GM23338 (cell line): ENCODE measurements around the gene ZAP70. TPM values are rescaled to one million over a fixed set of nuclear protein-coding genes. Genes with fewer than 3 reads are reported as not detected.

Experiments used
- ATAC-seq: fragments of 200-7000 bp; cut with Tn5 transposase; 3 replicates; pipeline ENCODE4 v1.9.1; 2020
- DNase-seq: peaks from one replicate; pipeline ENCODE4 v3.0.0-alpha.2; 2015; ENCODE audit warnings: low spot score
- H2AFZ ChIP-seq: fragments of 200-600 bp; sonication (generic); 2 replicates; pipeline ENCODE4 v1.8.0; 2016; ENCODE audit warnings: antibody characterized with exemption, mild to moderate bottlenecking, moderate library complexity
- H3F3A ChIP-seq: fragments of 200-600 bp; sonication (generic); replicated peaks from 2 replicates; pipeline ENCODE4 v1.8.0; 2017; ENCODE audit warnings: antibody characterized with exemption, mixed run types, low read depth
- H3K27ac ChIP-seq: fragments of 200-600 bp; sonication (generic); 2 replicates; pipeline ENCODE4 v1.6.1; 2016; ENCODE audit warnings: low read depth
- H3K27me3 ChIP-seq: fragments of 200-600 bp; sonication (generic); 2 replicates; pipeline ENCODE4 v1.8.0; 2016; ENCODE audit warnings: mild to moderate bottlenecking, mixed run types, moderate library complexity; ENCODE audit not compliant: insufficient read depth
- H3K36me3 ChIP-seq: fragments of 200-600 bp; sonication (generic); 2 replicates; pipeline ENCODE4 v1.8.0; 2016; ENCODE audit warnings: mild to moderate bottlenecking; ENCODE audit not compliant: insufficient read depth
- H3K4me1 ChIP-seq: fragments of 200-600 bp; sonication (generic); 2 replicates; pipeline ENCODE4 v1.8.0; 2016; ENCODE audit warnings: mild to moderate bottlenecking, moderate library complexity; ENCODE audit not compliant: insufficient read depth
- H3K4me2 ChIP-seq: fragments of 200-600 bp; sonication (generic); 2 replicates; pipeline ENCODE4 v1.7.1; 2017; ENCODE audit warnings: mixed run types
- H3K4me3 ChIP-seq: fragments of 200-600 bp; sonication (generic); 2 replicates; pipeline ENCODE4 v1.6.1; 2016; ENCODE audit warnings: mixed run types
- H3K79me2 ChIP-seq: fragments of 200-600 bp; sonication (generic); replicated peaks from 2 replicates; pipeline ENCODE4 v1.8.0; 2017; ENCODE audit warnings: mild to moderate bottlenecking; ENCODE audit not compliant: insufficient read depth
- H3K9me2 ChIP-seq: fragments of 200-600 bp; sonication (generic); 2 replicates; pipeline ENCODE4 v1.8.0; 2017; ENCODE audit not compliant: insufficient read depth
- H4K20me1 ChIP-seq: fragments of 200-600 bp; sonication (generic); replicated peaks from 2 replicates; pipeline ENCODE4 v1.8.0; 2017; ENCODE audit warnings: mild to moderate bottlenecking; ENCODE audit not compliant: insufficient read depth
- H3K27ac Mint-ChIP-seq: 2 replicates; pipeline ENCODE4 v1.8.0; 2020; ENCODE audit warnings: inconsistent platforms, mild to moderate bottlenecking, moderate library complexity, mixed read lengths
- H3K27me3 Mint-ChIP-seq: 3 replicates; pipeline ENCODE4 v1.8.0; 2022; ENCODE audit warnings: low read depth, mild to moderate bottlenecking, moderate library complexity, mixed read lengths, inconsistent platforms; ENCODE audit not compliant: insufficient read depth, poor library complexity
- H3K36me3 Mint-ChIP-seq: 3 replicates; pipeline ENCODE4 v1.8.0; 2021; ENCODE audit warnings: low read depth, mild to moderate bottlenecking, inconsistent platforms, moderate library complexity, mixed read lengths
- H3K4me1 Mint-ChIP-seq: 3 replicates; pipeline ENCODE4 v1.8.0; 2020; ENCODE audit warnings: mild to moderate bottlenecking, inconsistent platforms, mixed read lengths
- H3K4me3 Mint-ChIP-seq: 3 replicates; pipeline ENCODE4 v1.8.0; 2021; ENCODE audit warnings: moderate library complexity, mild to moderate bottlenecking, inconsistent platforms, mixed read lengths
- H3K9me3 Mint-ChIP-seq: 3 replicates; pipeline ENCODE4 v1.8.0; 2020; ENCODE audit warnings: moderate library complexity, mild to moderate bottlenecking, inconsistent platforms, mixed read lengths
- CREB1 ChIP-seq: fragments of 250-450 bp; sonication (Bioruptor Pico); IDR thresholded peaks from 2 replicates; pipeline ENCODE4 v1.5.0; 2020; ENCODE audit warnings: low read depth, mild to moderate bottlenecking, moderate library complexity
- CTCF ChIP-seq, 2 experiments: fragments of 200-600 bp in 1 of 2; sonication (generic) in 1 of 2; conservative IDR thresholded peaks; 2 replicates each; pipeline versions ENCODE4 v1.5.1 to v1.6.1; 2016 to 2017; ENCODE audit warnings: antibody characterized with exemption in 2 of 2, low read depth in 2 of 2, mild to moderate bottlenecking in 2 of 2, moderate library complexity in 1 of 2
- EZH2 ChIP-seq: fragments of 200-600 bp; sonication (generic); IDR thresholded peaks from one replicate; pipeline ENCODE4 v1.8.0; 2017; ENCODE audit warnings: antibody characterized with exemption, mild to moderate bottlenecking, low read depth; ENCODE audit not compliant: unreplicated experiment
- EZH2phosphoT487 ChIP-seq: fragments of 200-600 bp; sonication (generic); IDR thresholded peaks from one replicate; pipeline ENCODE4 v1.8.1; 2018; ENCODE audit warnings: antibody characterized with exemption; ENCODE audit not compliant: unreplicated experiment
- JUNB ChIP-seq: IDR thresholded peaks from one replicate; pipeline ENCODE4 v1.6.1; 2016; ENCODE audit warnings: antibody characterized with exemption; ENCODE audit not compliant: unreplicated experiment
- NANOG ChIP-seq: IDR thresholded peaks from 2 replicates; pipeline ENCODE4 v1.6.1; 2016; ENCODE audit warnings: antibody characterized with exemption, borderline replicate concordance
- POLR2AphosphoS5 ChIP-seq: IDR thresholded peaks from 2 replicates; pipeline ENCODE4 v1.6.1; 2016; ENCODE audit warnings: antibody characterized with exemption, low read depth
- STAT1 ChIP-seq: IDR thresholded peaks from one replicate; pipeline ENCODE4 v1.6.1; 2016; ENCODE audit warnings: antibody characterized with exemption; ENCODE audit not compliant: unreplicated experiment
- ZNF114 ChIP-seq: fragments of 250-450 bp; sonication (Bioruptor Pico); IDR thresholded peaks from 2 replicates; pipeline ENCODE4 v1.5.0; 2020; ENCODE audit warnings: mild to moderate bottlenecking, moderate library complexity
- ZNF331 ChIP-seq: fragments of 250-450 bp; sonication (Bioruptor Pico); IDR thresholded peaks from 2 replicates; pipeline ENCODE4 v1.5.0; 2020; ENCODE audit warnings: low read depth, mild to moderate bottlenecking, moderate library complexity
- ZNF462 ChIP-seq: fragments of 250-450 bp; sonication (Bioruptor Pico); IDR thresholded peaks from 2 replicates; pipeline ENCODE4 v1.5.0; 2020; ENCODE audit warnings: mild to moderate bottlenecking, moderate library complexity
- polyA plus RNA-seq: library from polyadenylated mRNA; unstranded; fragments of >200 nt; fragmentation: Nextera tagmentation; extraction: Ambion mirVana; gene quantifications from 2 replicates; pipeline ENCODE4 v1.2.1, GENCODE V29; 2016
- total RNA-seq: library from RNA; depleted of rRNA; stranded (reverse); fragments of >200 nt; shearing (Covaris generic); gene quantifications from 2 replicates; pipeline ENCODE4 v1.2.3, GENCODE V29; 2014
- TF ChIP-seq, protein P1 (sequence below): IDR thresholded peaks from one replicate; pipeline ENCODE4 v1.6.1; 2018; ENCODE audit warnings: antibody characterized with exemption; ENCODE audit not compliant: unreplicated experiment
- TF ChIP-seq, protein P2 (sequence below): IDR thresholded peaks from 2 replicates; pipeline ENCODE4 v1.6.1; 2016; ENCODE audit warnings: antibody characterized with exemption

Gene ZAP70
- total and polyA plus RNA-seq, 2 experiments from 2014 or later: 0.42 TPM; not detected in 1

DNA sequence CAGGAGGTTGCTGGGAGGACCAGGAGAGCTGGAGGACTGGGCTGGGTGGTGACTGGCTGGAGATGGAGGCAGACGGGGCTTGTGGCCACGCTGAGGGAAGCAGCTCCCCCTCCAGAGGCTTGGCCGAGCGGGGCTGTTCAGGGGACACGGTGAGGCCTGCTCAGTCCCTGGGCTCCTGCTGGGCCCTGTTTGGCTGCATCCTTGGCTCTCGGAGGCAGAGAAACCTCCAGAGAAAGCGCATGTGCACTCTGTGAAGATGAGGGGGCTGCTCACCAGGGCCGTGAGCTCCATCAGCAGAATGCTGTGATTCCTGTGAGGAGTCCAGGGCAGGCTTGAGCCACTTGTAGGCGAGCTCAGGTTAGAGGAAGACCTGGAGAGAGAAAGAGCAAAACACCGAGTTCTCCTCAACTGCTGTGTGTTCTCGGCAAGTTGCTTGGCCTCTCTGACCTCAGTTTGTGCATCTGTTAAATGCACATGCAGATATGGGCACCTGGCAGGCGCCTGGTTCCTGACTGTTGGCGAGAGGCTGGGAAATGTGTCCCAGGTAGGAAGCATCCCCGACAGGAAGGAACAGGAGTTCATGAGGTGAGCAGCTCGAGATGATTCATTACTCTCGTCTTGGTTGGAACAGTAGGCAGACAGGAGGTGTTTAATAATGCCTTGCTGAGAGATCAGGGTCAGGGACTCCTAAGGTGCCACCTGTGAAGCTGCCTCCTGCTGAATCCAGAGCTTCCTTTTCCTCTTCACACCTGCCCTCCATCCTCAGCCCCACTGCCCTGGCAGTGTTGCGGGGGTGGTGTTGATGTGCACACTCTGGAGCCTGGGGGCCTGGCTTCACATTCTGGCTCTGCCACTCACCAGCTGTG, 941 bp downstream of the ZAP70 start:
- H3K4me3 ChIP-seq: no peak overlapping the region
- ATAC-seq (no peak), DNase-seq (no peak)
- H3K27me3 ChIP-seq: no peaks in the 10 kb centered on the region
- no peak overlapping the region for H3K27ac ChIP-seq
- no peaks in the 10 kb centered on the region for H3K9me2 ChIP-seq
- Mint-ChIP-seq H3K4me1 (peaks cover 10% of the 10 kb centered on the region), H3K27me3 (peaks cover 9% of the 10 kb centered on the region), H3K4me3 (no peak overlapping the region), H3K9me3 (no peaks in the 10 kb centered on the region; the same call in 2 of the 3 replicates), H3K27ac (no peak overlapping the region), H3K36me3 (peaks cover 2% of the 10 kb centered on the region; the same call in 2 of the 3 replicates)
- H3K4me2 ChIP-seq: no peak overlapping the region
- H3F3A ChIP-seq: no peaks in the 10 kb centered on the region
- no peaks in the 10 kb centered on the region for H3K36me3 ChIP-seq
- peak overlapping the region; percentile 23; the same call in 1 of the 2 replicates for H2AFZ ChIP-seq
- no peaks in the 10 kb centered on the region for H4K20me1 ChIP-seq
- H3K4me1 ChIP-seq: no peaks in the 10 kb centered on the region
- H3K79me2 ChIP-seq: no peaks in the 10 kb centered on the region
- TF ChIP-seq CTCF (conservative IDR thresholded peaks at IDR 0.05; ENCODE audit: low read depth in 2 of 2) (no peak), ZNF462 (no peak), CREB1 (CRISPR knock-in tag) (no peak), ZNF331 (CRISPR knock-in tag) (no peak), NANOG (no peak), ZNF114 (CRISPR knock-in tag) (no peak), STAT1 (no peak), EZH2phosphoT487 (no peak), POLR2AphosphoS5 (no peak), JUNB (no peak), EZH2 (no peak)
- TF ChIP-seq, protein P1, sequence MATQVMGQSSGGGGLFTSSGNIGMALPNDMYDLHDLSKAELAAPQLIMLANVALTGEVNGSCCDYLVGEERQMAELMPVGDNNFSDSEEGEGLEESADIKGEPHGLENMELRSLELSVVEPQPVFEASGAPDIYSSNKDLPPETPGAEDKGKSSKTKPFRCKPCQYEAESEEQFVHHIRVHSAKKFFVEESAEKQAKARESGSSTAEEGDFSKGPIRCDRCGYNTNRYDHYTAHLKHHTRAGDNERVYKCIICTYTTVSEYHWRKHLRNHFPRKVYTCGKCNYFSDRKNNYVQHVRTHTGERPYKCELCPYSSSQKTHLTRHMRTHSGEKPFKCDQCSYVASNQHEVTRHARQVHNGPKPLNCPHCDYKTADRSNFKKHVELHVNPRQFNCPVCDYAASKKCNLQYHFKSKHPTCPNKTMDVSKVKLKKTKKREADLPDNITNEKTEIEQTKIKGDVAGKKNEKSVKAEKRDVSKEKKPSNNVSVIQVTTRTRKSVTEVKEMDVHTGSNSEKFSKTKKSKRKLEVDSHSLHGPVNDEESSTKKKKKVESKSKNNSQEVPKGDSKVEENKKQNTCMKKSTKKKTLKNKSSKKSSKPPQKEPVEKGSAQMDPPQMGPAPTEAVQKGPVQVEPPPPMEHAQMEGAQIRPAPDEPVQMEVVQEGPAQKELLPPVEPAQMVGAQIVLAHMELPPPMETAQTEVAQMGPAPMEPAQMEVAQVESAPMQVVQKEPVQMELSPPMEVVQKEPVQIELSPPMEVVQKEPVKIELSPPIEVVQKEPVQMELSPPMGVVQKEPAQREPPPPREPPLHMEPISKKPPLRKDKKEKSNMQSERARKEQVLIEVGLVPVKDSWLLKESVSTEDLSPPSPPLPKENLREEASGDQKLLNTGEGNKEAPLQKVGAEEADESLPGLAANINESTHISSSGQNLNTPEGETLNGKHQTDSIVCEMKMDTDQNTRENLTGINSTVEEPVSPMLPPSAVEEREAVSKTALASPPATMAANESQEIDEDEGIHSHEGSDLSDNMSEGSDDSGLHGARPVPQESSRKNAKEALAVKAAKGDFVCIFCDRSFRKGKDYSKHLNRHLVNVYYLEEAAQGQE: no peak
- TF ChIP-seq, protein P2, sequence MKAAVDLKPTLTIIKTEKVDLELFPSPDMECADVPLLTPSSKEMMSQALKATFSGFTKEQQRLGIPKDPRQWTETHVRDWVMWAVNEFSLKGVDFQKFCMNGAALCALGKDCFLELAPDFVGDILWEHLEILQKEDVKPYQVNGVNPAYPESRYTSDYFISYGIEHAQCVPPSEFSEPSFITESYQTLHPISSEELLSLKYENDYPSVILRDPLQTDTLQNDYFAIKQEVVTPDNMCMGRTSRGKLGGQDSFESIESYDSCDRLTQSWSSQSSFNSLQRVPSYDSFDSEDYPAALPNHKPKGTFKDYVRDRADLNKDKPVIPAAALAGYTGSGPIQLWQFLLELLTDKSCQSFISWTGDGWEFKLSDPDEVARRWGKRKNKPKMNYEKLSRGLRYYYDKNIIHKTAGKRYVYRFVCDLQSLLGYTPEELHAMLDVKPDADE: no peak
